Lower leg skin (tissue), 3 donors: ENCODE results near the gene AKAP6.

Source experiments
- CTCF ChIP-seq, 3 donors: fragments of 450-650 bp; IDR thresholded peaks; one replicate each; pipeline ENCODE4 v1.5.1; 2016; ENCODE audit warnings: antibody characterized with exemption in 3 of 3, mild to moderate bottlenecking in 3 of 3, moderate library complexity in 2 of 3
- POLR2A ChIP-seq, 2 donors: fragments of 450-650 bp; IDR thresholded peaks; one replicate each; pipeline ENCODE4 v1.6.1; 2016 to 2017; ENCODE audit warnings: antibody characterized with exemption in 2 of 2, mild to moderate bottlenecking in 1 of 2, moderate library complexity in 1 of 2

- TF ChIP-seq CTCF (IDR thresholded peaks at IDR 0.05): no peak
- TF ChIP-seq POLR2A (IDR thresholded peaks at IDR 0.05): no peak
These were observed 247.9 kb downstream of the AKAP6 start for GRCh38 chr14:32576977-32577376.
